Mesendoderm (in vitro differentiated cells): ENCODE data around the gene ARL4A.
A peak's percentile ranks its signal among the peaks of the same experiment; 100 is the strongest.

ENCODE experiments used
- DNase-seq: peaks from one replicate; pipeline ENCODE4 v3.0.0; 2013
- H2AK5ac ChIP-seq: 2 replicates; pipeline ENCODE4 v1.6.1; 2013; ENCODE audit warnings: low read length, inconsistent platforms
- H2BK120ac ChIP-seq: 2 replicates; pipeline ENCODE4 v1.6.1; 2013; ENCODE audit warnings: low read depth, mild to moderate bottlenecking, low read length, moderate library complexity, mixed read lengths
- H2BK15ac ChIP-seq: replicated peaks from 2 replicates; pipeline ENCODE4 v1.6.1; 2013; ENCODE audit warnings: low read depth, mild to moderate bottlenecking, moderate library complexity
- H2BK5ac ChIP-seq: 2 replicates; pipeline ENCODE4 v1.6.1; 2013; ENCODE audit warnings: low read length, inconsistent platforms
- H3K18ac ChIP-seq: 2 replicates; pipeline ENCODE4 v1.6.1; 2013; ENCODE audit warnings: mild to moderate bottlenecking, low read length, mixed read lengths
- H3K23ac ChIP-seq: one replicate; pipeline ENCODE4 v1.6.1; 2013; ENCODE audit warnings: low read length
- H3K27ac ChIP-seq: 2 replicates; pipeline ENCODE4 v1.5.1; 2013; ENCODE audit warnings: low read depth, mild to moderate bottlenecking, inconsistent platforms, low read length, moderate library complexity
- H3K27me3 ChIP-seq: 2 replicates; pipeline ENCODE4 v1.6.1; 2013; ENCODE audit warnings: low read length, control low read depth, mild to moderate bottlenecking, inconsistent platforms; ENCODE audit not compliant: insufficient read depth, poor library complexity
- H3K36me3 ChIP-seq: 2 replicates; pipeline ENCODE4 v1.6.1; 2013; ENCODE audit warnings: low read length, inconsistent platforms; ENCODE audit not compliant: control insufficient read depth, insufficient read depth
- H3K4ac ChIP-seq: one replicate; pipeline ENCODE4 v1.6.1; 2013; ENCODE audit warnings: low read depth, mild to moderate bottlenecking, low read length, moderate library complexity
- H3K4me1 ChIP-seq: 2 replicates; pipeline ENCODE4 v1.6.1; 2013; ENCODE audit warnings: low read depth, low read length, inconsistent platforms; ENCODE audit not compliant: control insufficient read depth
- H3K4me2 ChIP-seq: 2 replicates; pipeline ENCODE4 v1.6.1; 2013; ENCODE audit warnings: low read length
- H3K4me3 ChIP-seq: 2 replicates; pipeline ENCODE4 v1.5.1; 2013; ENCODE audit warnings: mild to moderate bottlenecking, low read length
- H3K56ac ChIP-seq: one replicate; pipeline ENCODE4 v1.6.1; 2013; ENCODE audit warnings: low read length
- H3K79me1 ChIP-seq: 2 replicates; pipeline ENCODE4 v1.6.1; 2013; ENCODE audit warnings: low read length, inconsistent platforms
- H3K79me2 ChIP-seq: 2 replicates; pipeline ENCODE4 v1.6.1; 2013; ENCODE audit warnings: mild to moderate bottlenecking, low read length; ENCODE audit not compliant: control insufficient read depth, insufficient read depth
- H3K9ac ChIP-seq: 2 replicates; pipeline ENCODE4 v1.6.1; 2013; ENCODE audit warnings: low read length, inconsistent platforms
- H4K5ac ChIP-seq: one replicate; pipeline ENCODE4 v1.6.1; 2013; ENCODE audit warnings: low read length
- H4K8ac ChIP-seq: one replicate; pipeline ENCODE4 v1.6.1; 2013; ENCODE audit warnings: low read depth, mild to moderate bottlenecking, control low read depth, low read length, moderate library complexity
- WGBS: extraction: QIAGEN DNeasy Blood & Tissue Kit; methylation state at CpG from one replicate; pipeline ENCODE4 v1.1.7; 2013; ENCODE audit warnings: low lambda C conversion rate, missing lambda C conversion rate; ENCODE audit not compliant: insufficient coverage; ENCODE audit errors: extremely low coverage; 5-methylcytosine and 5-hydroxymethylcytosine counted together

Gene ARL4A

DNA sequence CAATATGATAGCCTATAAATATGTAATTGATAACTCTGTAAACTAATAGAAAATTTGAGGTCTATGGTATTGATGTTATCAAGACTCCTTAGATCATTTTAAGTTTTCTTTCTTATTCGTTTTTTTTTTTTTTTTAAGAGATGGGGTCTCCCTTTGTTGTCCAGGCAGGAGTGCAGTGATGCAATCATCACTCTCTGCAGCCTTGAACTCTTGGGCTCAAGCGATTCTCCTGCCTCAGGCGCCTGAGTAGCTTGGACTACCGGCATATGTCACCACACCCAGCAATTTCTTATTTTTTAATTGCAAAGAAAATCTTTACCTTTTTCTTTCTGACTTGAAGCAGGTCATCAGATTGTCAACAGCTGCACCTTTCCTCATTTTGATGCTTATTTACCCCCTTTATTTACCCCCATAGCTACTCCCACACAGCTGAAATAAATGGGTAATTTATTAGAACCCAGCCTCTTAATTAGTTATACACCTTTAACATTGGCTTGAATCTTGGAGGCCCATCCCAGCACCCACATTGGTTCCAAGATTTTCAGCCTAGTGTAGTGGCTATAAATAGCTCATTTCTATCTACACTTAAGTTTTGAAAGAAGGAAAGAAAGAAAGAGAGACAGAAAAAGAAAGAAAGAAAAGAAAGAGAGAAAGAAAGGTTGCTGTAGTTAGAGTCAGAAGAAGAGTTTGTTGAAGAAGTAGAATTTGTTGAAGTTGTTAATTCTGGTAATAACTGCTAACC, 38.3 kb downstream of the ARL4A start:
- H3K36me3 ChIP-seq = no peaks in the 10 kb centered on the region
- H4K5ac ChIP-seq = no peak overlapping the region
- no peaks in the 10 kb centered on the region for H3K27me3 ChIP-seq
- no peak overlapping the region for H3K27ac ChIP-seq
- H3K4ac ChIP-seq = no peak overlapping the region
- no peak overlapping the region for H3K4me2 ChIP-seq
- H3K18ac ChIP-seq = no peak overlapping the region
- H4K8ac ChIP-seq = no peak overlapping the region
- DNase-seq = no peak
- no peak overlapping the region for H3K4me3 ChIP-seq
- H2AK5ac ChIP-seq = no peak overlapping the region
- H3K79me2 ChIP-seq = no peaks in the 10 kb centered on the region
- H3K56ac ChIP-seq = no peak overlapping the region
- no peak overlapping the region for H2BK120ac ChIP-seq
- no peaks in the 10 kb centered on the region for H3K4me1 ChIP-seq
- no CpG with 5 or more reads among the region's 4 CpGs for WGBS
- no peak overlapping the region for H3K23ac ChIP-seq
- H2BK5ac ChIP-seq = no peak overlapping the region
- no peaks in the 10 kb centered on the region for H3K79me1 ChIP-seq
- no peak overlapping the region for H3K9ac ChIP-seq
- H2BK15ac ChIP-seq = no peak overlapping the region

DNA sequence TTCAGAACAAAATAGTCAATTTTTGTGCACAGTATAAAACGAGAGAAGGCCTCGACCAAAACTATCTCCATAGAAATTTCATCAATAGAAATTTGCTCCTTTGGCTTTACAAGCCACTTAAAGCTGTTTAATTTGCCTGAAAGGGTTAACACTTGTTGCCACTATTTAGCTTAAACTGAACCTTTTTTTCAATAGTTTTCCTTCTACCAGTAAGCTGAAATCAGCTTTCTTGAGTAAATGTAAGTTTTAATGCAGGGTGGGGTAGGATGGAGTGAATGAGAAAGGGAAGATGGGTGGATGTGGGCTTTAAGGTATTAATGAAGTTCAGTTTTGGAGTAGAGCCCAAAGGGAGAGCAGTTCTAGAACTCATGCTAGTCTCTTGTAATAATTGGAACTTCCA, 39.5 kb downstream of the ARL4A start:
- H2BK5ac ChIP-seq = no peak overlapping the region
- no peak overlapping the region for H3K56ac ChIP-seq
- H2AK5ac ChIP-seq = no peak overlapping the region
- H2BK120ac ChIP-seq = no peak overlapping the region
- no peak overlapping the region for H2BK15ac ChIP-seq
- no peak overlapping the region for H4K5ac ChIP-seq
- no peaks in the 10 kb centered on the region for H3K27me3 ChIP-seq
- H3K4me3 ChIP-seq = no peak overlapping the region
- no peak overlapping the region for H3K27ac ChIP-seq
- no peak overlapping the region for H3K4me2 ChIP-seq
- H3K9ac ChIP-seq = no peak overlapping the region
- H3K79me1 ChIP-seq = no peaks in the 10 kb centered on the region
- no peaks in the 10 kb centered on the region for H3K36me3 ChIP-seq
- no peak overlapping the region for H3K23ac ChIP-seq
- no peak overlapping the region for H3K4ac ChIP-seq
- H4K8ac ChIP-seq = no peak overlapping the region
- no CpG with 5 or more reads among the region's 2 CpGs for WGBS
- H3K4me1 ChIP-seq = no peaks in the 10 kb centered on the region
- H3K18ac ChIP-seq = no peak overlapping the region
- H3K79me2 ChIP-seq = no peaks in the 10 kb centered on the region
- no peak for DNase-seq

DNA sequence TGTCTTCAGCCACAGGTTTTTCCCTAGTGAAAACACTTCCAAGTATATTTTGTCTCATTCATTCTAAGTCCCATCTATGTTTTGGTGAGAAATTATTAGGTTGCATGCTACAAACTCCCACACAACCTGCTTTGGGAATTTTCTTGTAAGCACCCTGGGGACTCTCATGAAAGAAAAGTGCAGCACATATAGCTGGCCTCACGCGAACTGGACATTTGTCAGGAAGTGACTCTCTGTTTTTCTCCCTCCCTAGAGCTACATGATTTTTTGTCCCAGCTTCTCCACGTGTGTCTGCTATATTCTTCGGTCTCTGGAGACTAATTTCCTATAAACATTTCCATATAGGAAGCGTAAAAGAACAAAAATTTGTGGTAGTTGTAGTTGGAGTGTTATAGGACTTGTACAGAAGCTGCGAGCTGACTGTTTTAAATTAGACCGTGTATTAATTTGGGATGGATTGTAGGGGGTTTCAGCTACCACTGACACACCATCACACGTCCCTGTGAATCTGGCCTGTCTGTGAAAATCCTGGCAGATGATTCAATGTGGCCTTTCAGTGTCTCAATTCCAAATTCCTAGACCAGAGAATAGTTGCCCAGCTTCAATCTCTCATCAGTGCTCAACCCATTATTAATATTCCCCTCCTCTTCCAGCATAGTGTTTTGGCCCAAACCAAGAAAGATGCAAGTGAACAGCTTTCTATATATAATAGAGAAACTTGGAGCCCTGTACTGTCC, 40.2 kb downstream of the ARL4A start:
- WGBS = no CpG with 5 or more reads among the region's 8 CpGs
- H2BK15ac ChIP-seq = no peak overlapping the region
- H3K36me3 ChIP-seq = no peaks in the 10 kb centered on the region
- H3K18ac ChIP-seq = no peak overlapping the region
- no peaks in the 10 kb centered on the region for H3K4me1 ChIP-seq
- no peaks in the 10 kb centered on the region for H3K27me3 ChIP-seq
- H3K27ac ChIP-seq = no peak overlapping the region
- H3K4me2 ChIP-seq = no peak overlapping the region
- H3K9ac ChIP-seq = no peak overlapping the region
- no peak overlapping the region for H4K5ac ChIP-seq
- no peak overlapping the region for H4K8ac ChIP-seq
- H3K79me2 ChIP-seq = no peaks in the 10 kb centered on the region
- H2BK5ac ChIP-seq = no peak overlapping the region
- no peak overlapping the region for H2AK5ac ChIP-seq
- no peak for DNase-seq
- H2BK120ac ChIP-seq = no peak overlapping the region
- no peak overlapping the region for H3K23ac ChIP-seq
- H3K4me3 ChIP-seq = no peak overlapping the region
- H3K56ac ChIP-seq = no peak overlapping the region
- H3K4ac ChIP-seq = no peak overlapping the region
- no peaks in the 10 kb centered on the region for H3K79me1 ChIP-seq

DNA sequence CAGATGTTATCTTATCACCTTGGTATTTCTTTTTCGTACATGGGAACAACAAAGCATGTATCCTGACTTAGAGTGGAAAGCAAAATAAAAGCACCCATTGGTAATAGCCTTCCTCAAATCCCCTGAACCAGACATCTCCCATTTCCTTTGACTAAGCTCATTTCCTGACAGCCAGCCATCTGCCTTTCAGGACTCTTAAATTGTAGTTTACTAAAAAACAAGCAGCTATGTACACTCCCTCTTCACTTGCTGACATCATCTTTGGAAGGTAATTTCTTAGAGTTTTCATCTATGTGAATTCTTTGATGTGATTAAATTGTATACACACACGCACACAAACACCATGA, 40.7 kb downstream of the ARL4A start:
- Histone ChIP-seq H3K36me3 (no peaks in the 10 kb centered on the region), H3K9ac (no peak overlapping the region), H3K4me3 (no peak overlapping the region), H3K4me1 (no peaks in the 10 kb centered on the region), H3K23ac (no peak overlapping the region), H4K5ac (no peak overlapping the region), H2BK120ac (no peak overlapping the region), H3K4me2 (no peak overlapping the region), H3K27me3 (no peaks in the 10 kb centered on the region), H3K79me1 (no peaks in the 10 kb centered on the region), H3K56ac (no peak overlapping the region), H3K79me2 (no peaks in the 10 kb centered on the region), H2BK15ac (no peak overlapping the region), H3K4ac (no peak overlapping the region), H4K8ac (no peak overlapping the region), H2AK5ac (no peak overlapping the region), H2BK5ac (no peak overlapping the region), H3K18ac (no peak overlapping the region), H3K27ac (no peak overlapping the region)
- DNase-seq = no peak
- WGBS = no CpG with 5 or more reads among the region's 2 CpGs

DNA sequence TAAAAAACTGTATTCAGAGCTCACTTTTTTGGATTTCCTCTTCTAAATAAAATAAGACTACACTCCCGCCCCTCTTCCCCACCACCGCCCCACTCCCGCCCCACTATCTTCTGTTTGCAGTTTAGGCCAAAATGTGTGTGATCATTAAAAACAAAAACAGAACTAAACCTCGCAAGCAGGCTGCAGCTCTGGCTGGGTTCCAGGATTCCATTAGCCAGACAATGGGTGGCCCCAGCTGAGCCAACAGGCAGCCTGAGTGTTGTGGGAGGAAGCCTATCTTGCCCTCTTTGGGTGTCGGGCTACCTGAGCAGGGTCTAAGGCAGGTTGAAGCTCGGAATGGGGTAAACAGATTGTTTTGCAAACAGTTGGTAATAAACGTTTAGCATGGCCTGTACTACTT, 41.7 kb downstream of the ARL4A start:
- Histone ChIP-seq H3K4me3 (no peak overlapping the region), H3K56ac (peak overlapping the region; percentile 60)
- DNase-seq = peak; percentile 46

More for the DNA sequence above, 41.7 kb downstream of the ARL4A start:
- peak overlapping the region; percentile 22 for H3K18ac ChIP-seq
- no peak overlapping the region for H3K23ac ChIP-seq
- no peak overlapping the region for H2BK15ac ChIP-seq
- H4K8ac ChIP-seq = no peak overlapping the region
- H3K4ac ChIP-seq = no peak overlapping the region
- no peak overlapping the region for H3K27ac ChIP-seq
- H3K79me2 ChIP-seq = no peaks in the 10 kb centered on the region
- H4K5ac ChIP-seq = no peak overlapping the region
- WGBS = no CpG with 5 or more reads among the region's 7 CpGs
- H3K4me1 ChIP-seq = no peaks in the 10 kb centered on the region
- no peak overlapping the region for H2BK5ac ChIP-seq
- no peaks in the 10 kb centered on the region for H3K36me3 ChIP-seq
- no peak overlapping the region for H2AK5ac ChIP-seq
- no peak overlapping the region for H3K9ac ChIP-seq
- H3K79me1 ChIP-seq = no peaks in the 10 kb centered on the region
- H3K27me3 ChIP-seq = no peaks in the 10 kb centered on the region
- no peak overlapping the region for H3K4me2 ChIP-seq
- no peak overlapping the region for H2BK120ac ChIP-seq
